Measurements from ENCODE around the gene CACNA1D.

Gene CACNA1D

DNA sequence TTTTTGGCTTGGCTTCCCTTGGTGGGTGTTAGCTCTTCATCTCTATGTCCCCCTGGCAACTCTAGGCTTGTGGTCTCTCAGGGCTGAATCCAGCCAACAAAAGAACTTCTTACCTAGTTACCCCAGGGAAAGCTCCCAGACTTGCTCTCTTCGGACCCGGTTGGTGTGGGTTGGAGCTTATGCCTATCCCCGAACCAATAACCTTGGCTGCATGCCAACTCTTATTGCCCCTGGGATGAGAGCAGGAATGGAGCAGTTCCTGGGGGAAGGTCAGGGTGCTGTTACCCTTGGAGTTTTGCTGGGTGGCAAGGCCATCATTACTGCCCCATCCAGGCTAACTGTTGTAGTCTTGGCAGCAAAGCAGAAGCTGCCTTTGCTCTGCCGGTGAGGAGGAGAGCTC lies 147.8 kb downstream of the CACNA1D start:
- H2AFZ ChIP-seq (ENCODE audit: low read length): no peak overlapping the region
- no peaks in the 10 kb centered on the region for H3K9me3 ChIP-seq (replicated peaks in 1 of 2; ENCODE audit: control insufficient read depth in 2 of 2, insufficient read depth in 1 of 2, low read depth in 1 of 2, low read length in 2 of 2)
- WGBS, 2 donors (ENCODE audit: extremely low coverage in 2 of 2, insufficient read length in 2 of 2, insufficient replicate concordance in 1 of 2): no CpG with 5 or more reads among the region's 4 CpGs
- no peak overlapping the region for H3K27ac ChIP-seq (replicated peaks; ENCODE audit: low read length)
- H3K27me3 ChIP-seq (ENCODE audit: control insufficient read depth in 3 of 3, insufficient read depth in 3 of 3, low read depth in 1 of 3, low read length in 3 of 3): no peaks in the 10 kb centered on the region
- H3K18ac ChIP-seq (ENCODE audit: low read length): no peak overlapping the region
- H3K9ac ChIP-seq (ENCODE audit: low read depth, low read length, poor library complexity): no peak overlapping the region
- no peak overlapping the region for H2BK120ac ChIP-seq (ENCODE audit: low read depth, low read length)
- no peak overlapping the region for H2AK5ac ChIP-seq (ENCODE audit: low read depth, low read length)
- H3K23ac ChIP-seq (ENCODE audit: low read depth, low read length, poor library complexity): no peak overlapping the region
- no peak overlapping the region for H4K8ac ChIP-seq (ENCODE audit: low read depth, low read length)
- H3K4me2 ChIP-seq (ENCODE audit: insufficient read depth, low read length, poor library complexity, severe bottlenecking): no peak overlapping the region
- no peak overlapping the region for H2BK12ac ChIP-seq (ENCODE audit: low read length)
- no peaks in the 10 kb centered on the region for H3K79me1 ChIP-seq (ENCODE audit: low read depth, low read length)
- H2BK5ac ChIP-seq (ENCODE audit: low read length): no peak overlapping the region
- no peaks in the 10 kb centered on the region for H3K36me3 ChIP-seq (replicated peaks in 1 of 2; ENCODE audit: control insufficient read depth in 2 of 2, insufficient read depth in 2 of 2, low read length in 2 of 2)
- H3K4me3 ChIP-seq (ENCODE audit: low read length in 2 of 2): no peak overlapping the region
- H3K4ac ChIP-seq (ENCODE audit: low read length): no peak overlapping the region
- H3K4me1 ChIP-seq (ENCODE audit: control insufficient read depth in 2 of 2, insufficient read depth in 1 of 2, low read depth in 1 of 2, low read length in 2 of 2): no peaks in the 10 kb centered on the region
- no peak overlapping the region for H3K14ac ChIP-seq (ENCODE audit: low read length)
- no peak overlapping the region for H4K91ac ChIP-seq (ENCODE audit: low read depth, low read length, poor library complexity)
- no peak overlapping the region for H2BK15ac ChIP-seq (ENCODE audit: low read length)
- no peak for DNase-seq (ENCODE audit: low spot score)

DNA sequence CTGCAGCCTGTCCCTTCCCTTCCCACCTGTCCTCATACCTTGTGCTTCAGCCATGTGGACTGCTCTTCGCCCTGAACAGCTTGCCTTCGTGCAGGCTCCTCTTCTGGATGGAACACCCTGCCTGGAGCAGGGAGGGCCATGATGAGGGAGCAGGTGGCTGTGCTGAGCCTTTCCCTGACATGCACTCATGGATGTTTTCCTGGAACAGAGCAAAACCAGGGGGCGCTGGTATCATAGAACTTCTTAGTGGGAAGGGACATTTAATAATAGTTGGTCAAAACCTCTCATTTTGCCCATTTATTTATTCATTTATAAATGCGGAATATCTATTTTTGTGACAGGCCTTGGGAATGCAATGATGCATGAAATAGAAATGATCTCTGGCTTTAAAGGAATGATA lies 149.3 kb downstream of the CACNA1D start:
- H2BK120ac ChIP-seq (ENCODE audit: low read depth, low read length): no peak overlapping the region
- no peak overlapping the region for H2AFZ ChIP-seq (ENCODE audit: low read length)
- no peak overlapping the region for H2BK15ac ChIP-seq (ENCODE audit: low read length)
- peak overlapping the region; percentile 94 for H4K8ac ChIP-seq (ENCODE audit: low read depth, low read length)
- no peak overlapping the region for H2AK5ac ChIP-seq (ENCODE audit: low read depth, low read length)
- H3K4me3 ChIP-seq (ENCODE audit: low read length in 2 of 2): no peak overlapping the region
- no peaks in the 10 kb centered on the region for H3K36me3 ChIP-seq (replicated peaks in 1 of 2; ENCODE audit: control insufficient read depth in 2 of 2, insufficient read depth in 2 of 2, low read length in 2 of 2)
- H3K79me1 ChIP-seq (ENCODE audit: low read depth, low read length): no peaks in the 10 kb centered on the region
- no peak overlapping the region for H3K14ac ChIP-seq (ENCODE audit: low read length)
- peak overlapping the region; percentile 77 for H3K18ac ChIP-seq (ENCODE audit: low read length)
- peak overlapping the region; percentile 60 for H3K9ac ChIP-seq (ENCODE audit: low read depth, low read length, poor library complexity)
- no peaks in the 10 kb centered on the region for H3K27me3 ChIP-seq (ENCODE audit: control insufficient read depth in 3 of 3, insufficient read depth in 3 of 3, low read depth in 1 of 3, low read length in 3 of 3)
- H2BK12ac ChIP-seq (ENCODE audit: low read length): no peak overlapping the region
- no peaks in the 10 kb centered on the region for H3K9me3 ChIP-seq (replicated peaks in 1 of 2; ENCODE audit: control insufficient read depth in 2 of 2, insufficient read depth in 1 of 2, low read depth in 1 of 2, low read length in 2 of 2)
- H4K91ac ChIP-seq (ENCODE audit: low read depth, low read length, poor library complexity): no peak overlapping the region
- no peak overlapping the region for H3K4ac ChIP-seq (ENCODE audit: low read length)
- no peaks in the 10 kb centered on the region for H3K4me1 ChIP-seq (ENCODE audit: control insufficient read depth in 2 of 2, insufficient read depth in 1 of 2, low read depth in 1 of 2, low read length in 2 of 2)
- H3K23ac ChIP-seq (ENCODE audit: low read depth, low read length, poor library complexity): peak overlapping the region; percentile 90
- no peak overlapping the region for H2BK5ac ChIP-seq (ENCODE audit: low read length)
- no CpG with 5 or more reads among the region's 4 CpGs for WGBS, 2 donors (ENCODE audit: extremely low coverage in 2 of 2, insufficient read length in 2 of 2, insufficient replicate concordance in 1 of 2)
- no peak overlapping the region for H3K4me2 ChIP-seq (ENCODE audit: insufficient read depth, low read length, poor library complexity, severe bottlenecking)
- DNase-seq (ENCODE audit: low spot score): no peak
- H3K27ac ChIP-seq (replicated peaks; ENCODE audit: low read length): no peak overlapping the region

DNA sequence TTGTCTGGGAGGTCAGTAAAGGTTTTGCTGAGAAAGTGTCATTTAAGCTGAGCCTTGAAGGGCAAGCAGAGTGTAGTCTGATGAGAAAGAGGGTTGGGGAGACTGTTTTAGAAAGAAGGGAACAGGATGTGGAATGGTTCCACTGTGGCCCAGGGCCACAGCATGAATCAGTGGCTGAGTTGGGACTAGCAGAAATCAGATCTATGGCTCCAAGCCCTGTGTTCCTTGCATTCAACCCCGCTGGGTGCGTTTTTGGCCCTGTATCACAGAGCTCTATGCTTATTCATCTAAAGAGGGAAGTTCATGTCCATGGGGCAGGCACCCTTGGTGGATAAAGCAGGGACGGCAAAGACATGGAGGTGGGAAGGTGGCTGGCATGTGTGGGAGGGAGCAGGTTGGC lies 151.3 kb downstream of the CACNA1D start:
- Histone ChIP-seq H3K4me3 (ENCODE audit: low read length in 2 of 2) (no peak overlapping the region), H4K91ac (ENCODE audit: low read depth, low read length, poor library complexity) (no peak overlapping the region), H2BK12ac (ENCODE audit: low read length) (no peak overlapping the region), H3K4me1 (ENCODE audit: control insufficient read depth in 2 of 2, insufficient read depth in 1 of 2, low read depth in 1 of 2, low read length in 2 of 2) (no peaks in the 10 kb centered on the region), H3K9ac (ENCODE audit: low read depth, low read length, poor library complexity) (no peak overlapping the region), H2AFZ (ENCODE audit: low read length) (no peak overlapping the region), H3K23ac (ENCODE audit: low read depth, low read length, poor library complexity) (no peak overlapping the region), H3K4me2 (ENCODE audit: insufficient read depth, low read length, poor library complexity, severe bottlenecking) (no peak overlapping the region), H2BK120ac (ENCODE audit: low read depth, low read length) (no peak overlapping the region), H3K4ac (ENCODE audit: low read length) (no peak overlapping the region), H2BK15ac (ENCODE audit: low read length) (no peak overlapping the region), H2AK5ac (ENCODE audit: low read depth, low read length) (no peak overlapping the region), H3K14ac (ENCODE audit: low read length) (no peak overlapping the region), H3K18ac (ENCODE audit: low read length) (no peak overlapping the region), H3K36me3 (replicated peaks in 1 of 2; ENCODE audit: control insufficient read depth in 2 of 2, insufficient read depth in 2 of 2, low read length in 2 of 2) (no peaks in the 10 kb centered on the region), H3K27me3 (ENCODE audit: control insufficient read depth in 3 of 3, insufficient read depth in 3 of 3, low read depth in 1 of 3, low read length in 3 of 3) (no peaks in the 10 kb centered on the region), H3K27ac (replicated peaks; ENCODE audit: low read length) (no peak overlapping the region), H4K8ac (ENCODE audit: low read depth, low read length) (no peak overlapping the region), H3K9me3 (replicated peaks in 1 of 2; ENCODE audit: control insufficient read depth in 2 of 2, insufficient read depth in 1 of 2, low read depth in 1 of 2, low read length in 2 of 2) (no peaks in the 10 kb centered on the region), H2BK5ac (ENCODE audit: low read length) (no peak overlapping the region), H3K79me1 (ENCODE audit: low read depth, low read length) (no peaks in the 10 kb centered on the region)
- WGBS, 2 donors (ENCODE audit: extremely low coverage in 2 of 2, insufficient read length in 2 of 2, insufficient replicate concordance in 1 of 2): no CpG with 5 or more reads among the region's 3 CpGs
- DNase-seq (ENCODE audit: low spot score): no peak

DNA sequence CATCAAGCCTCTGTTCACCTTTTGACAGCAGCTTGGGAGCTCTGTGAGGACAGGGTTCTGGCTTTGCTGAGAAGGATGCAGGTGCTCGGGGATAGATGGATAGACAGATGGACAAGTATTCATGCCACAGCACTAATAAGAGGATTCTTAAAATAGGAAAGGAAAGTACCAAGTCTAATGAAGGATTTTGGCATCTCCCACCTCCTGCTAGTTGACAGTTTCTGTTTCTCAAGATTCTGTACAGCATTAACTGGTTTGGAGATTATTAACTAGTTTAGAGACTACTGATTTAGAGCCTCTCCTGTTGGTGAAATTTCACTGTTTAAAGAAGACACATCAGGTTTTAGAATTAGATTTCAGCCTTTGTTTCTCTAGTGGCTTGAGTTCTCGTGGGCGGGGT lies 152.3 kb downstream of the CACNA1D start:
- Histone ChIP-seq H3K79me1 (ENCODE audit: low read depth, low read length) (no peaks in the 10 kb centered on the region), H3K14ac (ENCODE audit: low read length) (no peak overlapping the region), H2BK15ac (ENCODE audit: low read length) (no peak overlapping the region), H3K4me3 (ENCODE audit: low read length in 2 of 2) (no peak overlapping the region), H2AFZ (ENCODE audit: low read length) (no peak overlapping the region), H3K9ac (ENCODE audit: low read depth, low read length, poor library complexity) (no peak overlapping the region), H3K4me1 (ENCODE audit: control insufficient read depth in 2 of 2, insufficient read depth in 1 of 2, low read depth in 1 of 2, low read length in 2 of 2) (no peaks in the 10 kb centered on the region), H2BK5ac (ENCODE audit: low read length) (no peak overlapping the region), H3K9me3 (replicated peaks in 1 of 2; ENCODE audit: control insufficient read depth in 2 of 2, insufficient read depth in 1 of 2, low read depth in 1 of 2, low read length in 2 of 2) (no peaks in the 10 kb centered on the region), H4K8ac (ENCODE audit: low read depth, low read length) (no peak overlapping the region), H3K23ac (ENCODE audit: low read depth, low read length, poor library complexity) (no peak overlapping the region), H2AK5ac (ENCODE audit: low read depth, low read length) (no peak overlapping the region), H2BK12ac (ENCODE audit: low read length) (no peak overlapping the region), H3K36me3 (replicated peaks in 1 of 2; ENCODE audit: control insufficient read depth in 2 of 2, insufficient read depth in 2 of 2, low read length in 2 of 2) (no peaks in the 10 kb centered on the region), H2BK120ac (ENCODE audit: low read depth, low read length) (no peak overlapping the region), H3K4ac (ENCODE audit: low read length) (no peak overlapping the region), H3K4me2 (ENCODE audit: insufficient read depth, low read length, poor library complexity, severe bottlenecking) (no peak overlapping the region), H3K27ac (replicated peaks; ENCODE audit: low read length) (no peak overlapping the region), H3K27me3 (ENCODE audit: control insufficient read depth in 3 of 3, insufficient read depth in 3 of 3, low read depth in 1 of 3, low read length in 3 of 3) (no peaks in the 10 kb centered on the region), H4K91ac (ENCODE audit: low read depth, low read length, poor library complexity) (no peak overlapping the region), H3K18ac (ENCODE audit: low read length) (no peak overlapping the region)
- DNase-seq (ENCODE audit: low spot score): no peak
- WGBS, 2 donors (ENCODE audit: extremely low coverage in 2 of 2, insufficient read length in 2 of 2, insufficient replicate concordance in 1 of 2): no CpG with 5 or more reads among the region's 3 CpGs

All from neuronal stem cell (in vitro differentiated cells).